H1 (cell line): ENCODE data around the gene ENTPD2. TPM values are rescaled to one million over a fixed set of nuclear protein-coding genes. Genes with fewer than 3 reads are reported as not detected.
A peak's percentile ranks its signal among the peaks of the same experiment; 100 is the strongest.

ENCODE experiments used
- FOSL1 ChIP-seq: IDR thresholded peaks from 2 replicates; pipeline ENCODE4 v1.6.1; 2011; ENCODE audit warnings: mild to moderate bottlenecking, low read depth, low read length, moderate library complexity; ENCODE audit not compliant: insufficient read depth
- GTF2F1 ChIP-seq: IDR thresholded peaks from 2 replicates; pipeline ENCODE4 v1.6.1; 2012; ENCODE audit warnings: low read depth, low read length, improper control_type of control experiment, borderline replicate concordance
- HDAC2 ChIP-seq, 2 experiments: fragments of 300-600 bp in 1 of 2; sonication (generic) in 1 of 2; IDR thresholded peaks; 2 replicates each; pipeline ENCODE4 v1.6.1; 2011 to 2012; ENCODE audit warnings: low read depth in 2 of 2, low read length in 2 of 2, mild to moderate bottlenecking in 2 of 2, moderate library complexity in 2 of 2, borderline replicate concordance in 1 of 2, inconsistent platforms in 1 of 2
- KDM1A ChIP-seq: fragments of 200-600, 300-600 bp; sonication (generic); IDR thresholded peaks from 2 replicates; pipeline ENCODE4 v1.7.1; 2016; ENCODE audit warnings: mild to moderate bottlenecking, low read length, borderline replicate concordance
- RBBP5 ChIP-seq: IDR thresholded peaks from 2 replicates; pipeline ENCODE4 v1.7.1; 2012; ENCODE audit warnings: low read depth, mild to moderate bottlenecking, inconsistent platforms, low read length, moderate library complexity, borderline replicate concordance
- RFX5 ChIP-seq: IDR thresholded peaks from 2 replicates; pipeline ENCODE4 v1.6.1; 2011; ENCODE audit warnings: low read depth, low read length, improper control_type of control experiment, borderline replicate concordance
- SIRT6 ChIP-seq: IDR thresholded peaks from one replicate; pipeline ENCODE4 v1.7.1; 2012; ENCODE audit warnings: low read length, inconsistent platforms
- SP4 ChIP-seq: IDR thresholded peaks from 2 replicates; pipeline ENCODE4 v1.6.1; 2012; ENCODE audit warnings: low read length, inconsistent platforms
- TAF7 ChIP-seq: optimal IDR thresholded peaks from 2 replicates; pipeline ENCODE3; 2011; ENCODE audit warnings: low read depth, mild to moderate bottlenecking, inconsistent platforms, low read length, moderate library complexity, borderline replicate concordance
- TCF12 ChIP-seq: IDR thresholded peaks from 2 replicates; pipeline ENCODE4 v1.6.1; 2011; ENCODE audit warnings: low read depth, mild to moderate bottlenecking, low read length
- polyA plus RNA-seq, 7 experiments: library from polyadenylated mRNA; depleted of rRNA in 3 of 7; stranded (reverse) in 5 of 7; unstranded in 2 of 7; fragments of >200 nt in 5 of 7; fragments of 200-250 nt in 2 of 7; gene quantifications; 1 replicate in 5 of 7; 2 replicates in 1 of 7; 4 replicates in 1 of 7; pipeline versions ENCODE4 v1.2.1 to v1.2.3, GENCODE V29; 2011 to 2013; ENCODE audit warnings: missing spikeins in 2 of 7, mixed read lengths in 2 of 7
- total RNA-seq: library from RNA; stranded (reverse); fragmentation: NEBNext Ultra II Directional; extraction: Animal tissue kit (Norgen Biotek cat#: 25700); gene quantifications from 2 replicates; pipeline ENCODE4 v1.2.1, GENCODE V29; 2021

The ENTPD2 gene
- total and polyA plus RNA-seq, 2 of the 8 experiments (the other 6 are each of a cell fraction or from before 2014, with no cell fraction given): 0.65 to 3.8 TPM

DNA sequence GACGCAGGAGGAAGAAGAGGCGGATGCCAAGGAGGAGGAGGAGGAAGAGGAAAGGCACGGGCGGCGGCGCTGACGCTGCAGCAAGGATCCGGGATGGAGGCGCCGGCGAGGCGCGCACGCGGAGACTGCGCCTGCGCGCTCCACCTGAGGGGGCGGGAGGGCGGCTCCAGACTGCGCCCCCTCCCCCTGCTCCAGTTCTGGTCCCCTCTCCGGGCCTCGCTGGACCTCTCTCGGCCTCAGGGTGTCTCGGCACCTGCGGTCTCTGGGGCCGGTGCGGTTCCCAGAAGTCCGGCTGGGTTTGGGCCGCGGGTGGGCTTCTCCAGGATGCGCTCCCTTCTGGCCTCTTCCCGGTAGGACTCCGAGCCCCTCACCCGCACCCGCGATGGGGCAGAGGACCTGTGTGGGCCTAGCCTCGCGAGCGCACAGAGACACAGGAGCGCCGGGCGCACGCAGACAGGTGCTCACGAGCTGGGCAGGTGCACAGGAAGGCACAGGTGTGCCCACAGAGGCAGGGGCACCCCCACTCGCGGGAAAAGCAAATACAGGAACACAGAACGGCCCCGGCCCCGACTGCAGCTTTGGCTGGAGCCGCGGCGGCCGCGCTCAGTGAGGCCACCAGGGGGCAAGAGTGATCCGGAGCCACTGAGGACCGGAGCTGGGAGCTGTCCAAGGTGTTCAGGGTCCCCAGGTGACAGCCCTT is 7.6 kb downstream of the ENTPD2 start, which contains the start of gene NPDC1 (continued):
- TF ChIP-seq GTF2F1 (no peak), KDM1A (no peak), HDAC2 (IDR thresholded peaks at IDR 0.05; ENCODE audit: borderline replicate concordance in 1 of 2, low read depth in 2 of 2, low read length in 2 of 2) (peak; percentile 49 to 72; a peak in 3 of 4 replicates), FOSL1 (no peak), TCF12 (0 out of 2 replicates have a peak, but pooled peaks have one; percentile 58), SP4 (no peak), SIRT6 (no peak), RFX5 (no peak), RBBP5 (no peak), TAF7 (peak; percentile 25)
